Adipose tissue (tissue), 3 donors: ENCODE results near the gene EVC2. TPM values are rescaled to one million over a fixed set of nuclear protein-coding genes. Genes with fewer than 3 reads are reported as not detected.

ENCODE experiments used
- H3K27ac ChIP-seq: one replicate; pipeline ENCODE4 v1.5.1; 2013; ENCODE audit warnings: low read depth, low read length
- WGBS, 3 donors: extraction: QIAGEN DNeasy Blood & Tissue Kit; methylation state at CpG; one replicate each; pipeline ENCODE4 v1.1.7; 2013; 5-methylcytosine and 5-hydroxymethylcytosine counted together
- polyA plus RNA-seq, 3 donors: library from polyadenylated mRNA; stranded (reverse); fragments of 200-250 nt; gene quantifications; one replicate each; pipeline ENCODE4 v1.2.3, GENCODE V29; 2013
- donor health status: healthy with polysubstance abuse.
- donor health status: Bipolar disorder and iron deficiency.
- donor health status: healthy.

The EVC2 gene
- polyA plus RNA-seq, 3 donors: 1.3 to 4.7 (median 1.6) TPM

GRCh38 chr4:5717449-5718158, 9.2 kb upstream of the EVC2 start:
- WGBS, 3 donors: 85 to 91% (median 89%) methylated on average over 4 of the region's 4 CpGs
- no peak overlapping the region for H3K27ac ChIP-seq

- no peak overlapping the region for H3K27ac ChIP-seq
- 70 to 78% (median 72%) methylated on average over 2 of the region's 2 CpGs for WGBS, 3 donors
Observed at GRCh38 chr4:5716391-5716790, 8.0 kb upstream of the EVC2 start.

- 61 to 71% (median 67%) methylated on average over 2 of the region's 2 CpGs for WGBS, 3 donors
- H3K27ac ChIP-seq: no peak overlapping the region
Observed at GRCh38 chr4:5715357-5715756, 7.0 kb upstream of the EVC2 start.

GRCh38 chr4:5713861-5714260, 5.5 kb upstream of the EVC2 start:
- 83 to 91% (median 89%) methylated on average over 6 of the region's 6 CpGs for WGBS, 3 donors

GRCh38 chr4:5712931-5713330, 4.6 kb upstream of the EVC2 start:
- H3K27ac ChIP-seq: no peak overlapping the region
- 94 to 98% (median 95%) methylated on average over 3 of the region's 3 CpGs for WGBS, 3 donors

More at GRCh38 chr4:5713861-5714260, 5.5 kb upstream of the EVC2 start:
- no peak overlapping the region for H3K27ac ChIP-seq

GRCh38 chr4:5712517-5712916, 4.2 kb upstream of the EVC2 start:
- 89 to 98% (median 90%) methylated on average over 7 of the region's 7 CpGs for WGBS, 3 donors
- H3K27ac ChIP-seq: no peak overlapping the region

GRCh38 chr4:5711479-5712184, 3.3 kb upstream of the EVC2 start:
- WGBS, 3 donors: 15 to 20% (median 17%) methylated on average over 45 to 52 of the region's 52 CpGs
- no peak overlapping the region for H3K27ac ChIP-seq

GRCh38 chr4:5710961-5711478, 2.7 kb upstream of the EVC2 start, which contains the start of gene EVC:
TSS of gene EVC (plus strand) at chr4:5711201. CDS start at chr4:5711381, 180 bp downstream.
- 1% methylated on average over 33 to 48 of the region's 49 CpGs for WGBS, 3 donors
- H3K27ac ChIP-seq: peak within 1 kb of the TSS; percentile 57

GRCh38 chr4:5710065-5710960, 2.0 kb upstream of the EVC2 start:
- peak overlapping the region; percentile 57 for H3K27ac ChIP-seq
- WGBS, 3 donors: 12 to 24% (median 16%) methylated on average over 13 of the region's 13 CpGs

- H3K27ac ChIP-seq: no peak overlapping the region
- 68 to 75% (median 72%) methylated on average over 8 of the region's 8 CpGs for WGBS, 3 donors
Observed at GRCh38 chr4:5709207-5709575, 832 bp upstream of the EVC2 start.

- 1 to 6% (median 2%) methylated on average over 38 to 41 of the region's 41 CpGs for WGBS, 3 donors
- no peak overlapping the region for H3K27ac ChIP-seq
Observed at GRCh38 chr4:5707778-5708448, 446 bp downstream of the EVC2 start.

GRCh38 chr4:5707366-5707765, 993 bp downstream of the EVC2 start:
- WGBS, 3 donors: 41 to 54% (median 47%) methylated on average over 5 of the region's 5 CpGs
- no peak overlapping the region for H3K27ac ChIP-seq

- 84 to 95% (median 87%) methylated on average over 11 of the region's 11 CpGs for WGBS, 3 donors
- no peak overlapping the region for H3K27ac ChIP-seq
Observed at GRCh38 chr4:5706486-5707290, 1.7 kb downstream of the EVC2 start.

- WGBS, 3 donors: 73 to 75% (median 73%) methylated on average over 5 of the region's 5 CpGs
- no peak overlapping the region for H3K27ac ChIP-seq
Observed at GRCh38 chr4:5705647-5706320, 2.6 kb downstream of the EVC2 start.

GRCh38 chr4:5704276-5704675, 4.1 kb downstream of the EVC2 start:
- 92 to 96% (median 96%) methylated on average over 6 of the region's 6 CpGs for WGBS, 3 donors
- no peak overlapping the region for H3K27ac ChIP-seq

GRCh38 chr4:5703831-5704230, 4.5 kb downstream of the EVC2 start:
- 93 to 96% (median 93%) methylated on average over 5 of the region's 5 CpGs for WGBS, 3 donors
- H3K27ac ChIP-seq: no peak overlapping the region

- H3K27ac ChIP-seq: no peak overlapping the region
- WGBS, 3 donors: 89 to 96% (median 94%) methylated on average over 8 of the region's 8 CpGs
Observed at GRCh38 chr4:5701971-5702370, 6.4 kb downstream of the EVC2 start.
